CMK (cell line): ENCODE data around the gene LIPC.

Source experiments
- DNase-seq: peaks from one replicate; pipeline ENCODE4 v3.0.0-alpha.2; 2010; ENCODE audit warnings: low read depth

LIPC gene

DNA sequence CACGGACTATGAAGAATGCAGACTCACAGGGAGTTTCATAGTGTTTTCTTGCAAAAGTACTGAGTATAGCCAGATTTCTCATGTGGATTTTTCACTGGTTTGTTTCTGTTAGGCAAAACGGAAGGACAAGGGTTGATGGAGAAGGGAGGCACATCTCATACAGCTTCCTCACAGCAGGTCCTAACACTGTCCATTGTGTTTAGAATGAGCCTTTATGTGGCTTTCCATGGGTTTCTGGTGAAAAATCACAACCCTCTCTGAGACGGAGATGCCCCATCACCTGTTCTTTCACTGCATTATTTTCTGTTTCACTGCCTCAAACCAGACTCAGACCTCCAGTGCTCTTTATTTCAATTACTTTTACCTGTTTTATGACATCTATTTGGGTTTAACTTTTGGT lies 25.0 kb upstream of the LIPC start:
- DNase-seq = no peak

DNA sequence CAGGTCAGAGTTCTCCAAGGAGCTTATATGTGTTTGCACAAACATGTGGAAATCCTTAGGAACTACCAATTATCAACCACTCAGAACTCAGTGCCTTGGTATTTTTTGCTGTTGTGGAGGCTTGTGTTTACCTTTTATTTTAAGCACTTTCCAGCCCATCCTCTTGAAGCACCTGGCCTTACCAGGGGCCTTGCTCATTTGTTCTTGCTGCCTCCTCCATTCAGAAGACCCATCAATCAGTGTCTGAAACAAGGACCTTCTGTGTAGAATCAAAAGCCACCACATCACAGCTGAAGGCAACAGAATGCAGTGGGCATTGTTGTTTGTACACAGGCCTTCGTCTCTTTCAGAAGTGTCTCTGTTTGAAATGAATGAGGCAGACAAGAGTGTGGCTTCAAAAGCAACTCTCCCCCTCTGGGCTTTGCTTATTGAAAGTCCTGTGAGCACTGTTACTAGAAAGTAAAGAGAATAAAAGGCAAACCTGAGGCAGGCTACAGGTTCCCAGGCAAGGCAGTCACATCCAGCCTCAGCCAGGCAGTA lies 24.5 kb upstream of the LIPC start:
- no peak for DNase-seq

DNA sequence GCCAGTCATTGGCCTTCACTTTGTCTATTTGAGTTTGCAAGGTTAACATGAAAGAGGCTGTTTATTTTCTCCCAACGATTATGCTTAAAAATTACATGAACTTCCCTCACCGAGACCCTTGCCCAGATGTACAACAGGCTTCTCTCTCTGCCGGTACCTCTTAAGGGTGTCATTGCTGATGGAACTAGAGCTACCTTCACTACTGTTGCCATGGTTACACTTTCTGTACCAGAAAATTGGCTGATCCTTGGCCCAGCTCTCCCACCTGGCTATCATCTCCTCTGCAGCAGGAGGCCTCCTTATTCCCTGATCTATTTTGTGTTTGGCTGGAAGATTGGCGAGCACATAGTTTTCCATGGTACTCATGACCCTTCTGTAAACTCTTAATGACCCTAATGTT lies 24.0 kb upstream of the LIPC start:
- no peak for DNase-seq

DNA sequence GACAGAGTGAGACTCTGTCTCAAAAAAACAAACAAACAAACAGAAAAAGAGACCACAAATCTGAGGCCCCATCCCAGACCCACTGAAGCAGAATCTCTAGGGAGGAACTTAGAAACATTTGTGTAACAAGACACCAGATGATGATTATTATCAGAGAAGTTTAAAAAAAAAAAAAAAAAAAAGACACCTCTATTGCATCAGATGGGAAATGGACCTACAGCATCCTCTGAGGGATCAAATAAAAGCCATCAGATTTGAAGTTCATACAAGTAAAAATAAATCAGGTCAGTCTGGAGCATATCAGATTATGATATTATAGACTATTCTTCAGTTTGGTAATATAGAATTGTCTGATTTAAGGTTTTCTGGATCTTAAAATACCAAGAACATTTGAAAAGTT lies 21.9 kb upstream of the LIPC start:
- DNase-seq = no peak

DNA sequence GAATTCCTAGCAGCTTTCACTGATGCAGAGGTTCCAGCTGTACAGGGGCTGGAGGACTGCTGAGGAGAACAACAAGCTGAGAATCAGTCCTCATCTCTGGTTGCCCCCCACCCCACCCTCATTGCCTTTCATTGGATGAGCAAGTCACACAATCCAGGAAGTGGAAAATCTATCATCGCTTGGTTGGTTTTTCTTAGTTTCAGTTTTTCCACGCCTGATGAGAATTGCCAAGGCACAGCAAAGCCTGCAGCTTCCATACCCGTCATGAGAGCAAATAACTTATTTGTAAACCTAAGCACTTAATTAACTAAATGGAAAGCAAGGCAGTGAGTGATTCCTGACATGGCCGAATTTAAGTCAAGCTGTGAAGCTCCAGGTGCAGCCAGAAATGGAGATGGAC lies 21.4 kb upstream of the LIPC start:
- DNase-seq = no peak

DNA sequence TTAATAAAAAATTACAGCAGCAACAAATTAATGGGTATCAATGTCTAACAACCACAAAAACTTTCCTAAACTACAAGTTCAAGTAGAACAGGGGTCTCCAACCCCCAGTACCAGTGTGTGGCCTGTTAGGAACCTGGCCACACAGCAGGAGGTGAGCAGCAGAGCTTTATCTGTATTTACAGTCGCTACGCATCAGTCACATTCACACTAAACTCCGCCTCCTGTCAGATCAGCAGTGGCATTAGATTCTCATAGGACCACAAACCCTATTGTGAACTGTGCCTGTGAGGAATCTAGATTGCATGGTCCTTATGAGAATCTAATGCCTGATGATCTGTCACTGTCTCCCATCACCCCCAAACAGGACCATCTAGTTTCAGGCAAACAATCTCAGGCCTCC lies 18.5 kb upstream of the LIPC start:
- no peak for DNase-seq

DNA sequence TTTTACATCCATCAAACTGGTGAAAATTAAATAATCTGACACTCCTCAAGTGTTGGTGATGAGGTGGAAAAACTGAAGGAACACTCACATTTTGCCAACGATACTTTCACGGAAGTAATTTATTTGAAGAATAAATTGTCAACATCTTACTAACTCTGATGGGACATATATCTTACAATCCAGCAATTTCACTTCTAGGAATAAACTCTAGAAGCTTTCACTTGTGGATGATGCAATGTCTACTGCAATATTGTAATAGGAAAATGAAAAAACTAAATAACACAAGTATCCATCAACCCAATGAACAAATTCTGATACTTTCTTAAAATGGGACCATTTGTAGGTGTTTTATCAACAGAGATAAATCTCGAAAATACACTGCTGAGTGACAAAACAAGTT lies 16.2 kb upstream of the LIPC start:
- no peak for DNase-seq

DNA sequence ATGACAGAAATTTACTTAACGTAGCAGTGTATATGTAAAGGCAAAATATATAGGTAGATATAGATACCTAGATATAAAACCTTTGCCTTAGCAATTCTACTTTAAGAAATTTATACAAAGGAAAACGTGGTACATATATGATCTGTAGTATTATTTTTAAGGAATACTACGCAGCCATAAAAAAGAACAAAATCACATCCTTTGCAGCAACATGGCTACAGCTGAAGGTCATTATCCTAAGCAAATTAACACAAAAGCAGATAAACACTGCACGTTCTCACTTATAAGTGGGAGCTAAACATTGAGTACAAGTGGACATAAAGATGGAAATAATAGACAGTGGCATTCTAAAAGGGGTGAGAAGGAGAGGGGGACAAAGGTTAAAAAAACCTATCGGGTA lies 14.8 kb upstream of the LIPC start:
- no peak for DNase-seq

DNA sequence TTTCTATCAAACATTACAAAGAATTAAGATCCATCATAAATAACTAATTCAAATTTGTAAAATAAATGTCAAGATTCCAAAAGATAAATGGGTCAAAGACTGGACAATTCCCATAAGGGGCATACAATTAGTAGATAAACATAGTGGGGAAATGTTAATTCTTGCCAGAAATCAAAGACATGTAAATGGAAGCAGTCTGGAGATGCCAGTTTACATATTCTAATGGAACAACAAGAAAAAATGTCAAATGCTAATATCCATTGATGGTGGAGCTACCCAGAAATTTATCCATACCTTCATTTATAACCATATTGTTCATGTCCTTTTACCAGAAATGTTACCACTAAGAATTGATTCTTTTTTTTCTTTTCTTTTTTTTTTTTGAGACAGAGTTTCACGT lies 13.7 kb upstream of the LIPC start:
- no peak for DNase-seq

DNA sequence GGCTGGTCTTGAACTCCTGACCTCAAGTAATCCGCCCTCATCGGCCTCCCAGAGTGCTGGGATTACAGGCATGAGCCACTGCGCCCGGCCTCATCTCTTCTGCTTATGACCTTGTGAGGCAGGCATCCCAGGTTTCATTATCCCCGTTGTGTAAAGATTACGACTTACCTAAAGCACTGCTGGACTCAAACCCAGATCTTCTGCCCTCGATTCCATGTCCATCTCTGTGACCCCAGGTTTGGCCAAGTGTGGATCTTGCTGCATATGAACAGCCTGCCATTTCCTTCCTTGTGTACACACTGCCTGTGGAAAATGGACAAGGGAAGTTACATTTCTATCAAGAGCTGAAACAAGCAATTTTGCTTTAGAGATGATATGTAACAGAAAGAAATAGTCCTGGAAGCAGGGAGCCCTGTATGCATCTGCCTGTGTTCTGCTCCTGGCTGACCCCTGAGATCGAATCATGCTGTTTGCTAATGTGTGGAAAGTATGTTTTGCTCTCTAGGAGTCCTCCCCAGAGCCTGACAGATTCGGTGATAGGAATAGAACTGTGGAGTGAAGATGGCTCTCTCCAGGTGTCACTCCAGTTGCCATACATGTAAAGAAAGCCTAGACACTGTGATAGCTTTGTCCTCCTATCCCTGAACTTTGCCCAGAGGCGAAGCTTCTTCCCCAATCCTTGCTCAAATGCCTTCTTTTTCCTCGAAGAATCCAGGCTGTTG lies 11.8 kb upstream of the LIPC start:
- DNase-seq = no peak

DNA sequence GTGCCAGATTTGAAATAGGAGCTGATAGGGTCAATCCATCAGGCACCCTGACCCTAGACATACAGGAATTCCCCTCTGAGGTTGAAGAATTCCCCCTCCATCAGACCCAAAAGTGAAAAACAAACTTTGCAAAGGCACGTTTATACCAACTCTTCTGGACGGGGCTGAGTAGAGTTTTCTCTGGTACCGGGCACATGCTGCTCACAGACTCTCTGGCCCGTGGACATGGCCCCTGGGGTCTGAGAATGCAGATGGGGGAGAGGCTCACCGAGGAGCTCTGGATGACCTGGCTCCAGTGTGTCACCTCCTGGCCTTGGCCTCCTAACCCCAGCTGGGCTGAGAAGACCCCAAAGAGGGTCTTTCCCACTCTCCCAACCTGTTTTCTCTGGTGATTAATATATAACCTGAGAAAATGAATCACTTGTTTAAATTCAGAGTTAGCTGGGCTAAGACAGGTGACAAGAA lies 11.2 kb upstream of the LIPC start:
- DNase-seq = no peak

DNA sequence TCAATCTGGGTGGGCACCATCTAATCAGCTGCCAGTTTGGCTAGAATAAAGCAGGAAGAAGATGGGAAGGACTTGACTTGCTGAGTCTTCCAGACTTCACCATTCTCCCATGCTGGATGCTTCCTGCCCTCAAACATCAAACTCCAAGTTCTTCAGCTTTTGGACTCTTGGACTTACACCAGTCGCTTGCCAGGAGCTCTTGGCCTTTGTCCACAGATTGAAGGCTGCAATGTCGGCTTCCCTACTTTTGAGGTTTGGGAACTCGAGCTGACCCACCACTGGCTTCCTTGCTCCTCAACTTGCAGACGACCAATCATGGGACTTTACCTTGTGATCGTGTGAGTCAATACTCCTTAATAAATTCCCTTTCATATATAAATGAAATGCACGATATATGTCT lies 8.6 kb upstream of the LIPC start:
- DNase-seq = no peak

DNA sequence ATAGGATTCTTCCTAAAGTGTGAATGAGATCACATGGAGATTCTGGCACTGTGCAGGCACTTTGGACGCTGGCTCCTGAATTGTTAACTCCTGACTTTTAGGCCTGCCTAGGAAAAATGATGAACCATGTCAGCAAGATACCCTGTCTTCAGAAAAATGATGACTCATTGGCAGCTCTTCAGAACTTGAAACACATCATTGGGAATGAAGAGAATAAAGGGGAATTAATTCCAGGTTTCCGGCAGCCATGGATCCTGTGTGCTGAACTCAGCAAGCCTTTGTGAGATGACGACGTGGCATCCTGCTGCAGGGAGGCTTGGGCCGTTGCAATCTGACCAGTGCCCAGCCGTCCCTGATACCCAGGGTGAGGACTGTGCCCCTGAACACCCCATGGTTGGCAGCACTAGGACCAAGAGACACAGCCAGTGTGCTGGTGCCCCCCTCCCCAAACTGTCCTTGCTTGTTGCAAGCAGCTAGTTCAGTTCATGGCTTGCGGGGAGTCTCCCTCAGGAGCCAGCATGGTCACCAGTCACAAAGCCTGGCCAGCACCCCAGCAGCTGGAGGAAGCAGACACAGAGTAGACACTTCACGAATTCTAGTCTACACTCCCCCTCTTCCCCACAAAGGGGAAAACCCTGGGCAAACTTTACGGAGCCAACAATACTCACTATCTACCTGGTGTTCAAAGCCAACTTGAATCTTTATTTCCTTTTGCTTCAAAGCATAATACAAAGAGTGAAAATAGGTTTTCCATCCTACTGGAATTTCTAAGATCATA lies 7.8 kb upstream of the LIPC start:
- DNase-seq = no peak

DNA sequence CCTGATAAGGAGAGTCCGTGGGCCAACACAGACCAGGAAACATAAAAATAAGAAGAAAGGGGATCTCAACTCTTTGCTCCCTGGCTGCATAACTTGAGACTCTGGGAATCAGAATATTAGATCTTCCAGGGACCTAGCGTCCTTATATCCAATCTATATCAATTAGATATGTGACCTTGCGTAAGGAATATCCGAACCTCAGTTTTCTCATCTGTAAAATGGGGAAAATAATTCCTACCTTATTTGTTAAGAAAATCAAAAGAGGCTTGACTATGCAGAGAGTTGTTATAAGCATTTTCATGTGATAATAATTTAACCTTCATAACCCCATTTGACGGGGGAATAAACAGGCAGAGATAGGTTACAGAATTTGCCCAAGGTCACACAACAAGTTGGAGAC lies 7.1 kb upstream of the LIPC start:
- no peak for DNase-seq

DNA sequence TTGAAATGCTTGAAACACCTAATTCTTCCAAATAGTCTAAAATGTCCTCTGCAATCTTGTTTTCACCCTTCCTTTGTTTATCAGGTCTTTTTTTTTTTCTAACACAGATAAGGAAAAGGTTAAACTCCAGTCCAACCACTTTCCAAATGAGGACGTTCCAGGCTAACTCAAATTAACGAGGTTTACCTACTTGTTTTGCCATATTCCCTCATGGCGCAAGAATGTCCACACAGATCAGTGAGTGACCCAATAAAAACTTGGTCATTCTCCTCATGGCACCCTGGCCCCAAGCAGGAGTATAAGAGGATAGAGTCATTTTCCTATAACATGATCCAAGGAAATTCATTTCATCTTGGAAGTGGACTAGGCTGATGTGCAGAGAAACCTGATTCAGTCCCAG lies 6.6 kb upstream of the LIPC start:
- DNase-seq = no peak

DNA sequence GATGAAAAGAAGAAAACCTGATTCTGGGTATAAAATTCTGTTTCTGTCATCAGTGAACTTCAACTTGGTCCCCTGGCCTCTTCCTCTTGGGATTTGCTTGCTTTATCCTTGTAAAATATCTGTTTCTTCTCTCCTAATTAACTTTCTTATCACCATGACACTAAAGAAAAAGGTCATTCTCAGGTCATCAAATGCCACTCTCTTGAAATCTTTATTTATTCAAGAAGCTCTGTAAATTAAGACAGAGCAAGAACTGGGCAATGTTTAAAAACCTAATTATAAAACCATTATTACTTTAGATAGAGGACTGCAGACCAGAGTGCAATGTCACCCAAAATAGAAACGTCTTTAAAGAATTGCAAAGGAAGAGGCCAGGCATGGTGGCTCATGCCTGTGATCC lies 6.0 kb upstream of the LIPC start:
- DNase-seq = no peak

DNA sequence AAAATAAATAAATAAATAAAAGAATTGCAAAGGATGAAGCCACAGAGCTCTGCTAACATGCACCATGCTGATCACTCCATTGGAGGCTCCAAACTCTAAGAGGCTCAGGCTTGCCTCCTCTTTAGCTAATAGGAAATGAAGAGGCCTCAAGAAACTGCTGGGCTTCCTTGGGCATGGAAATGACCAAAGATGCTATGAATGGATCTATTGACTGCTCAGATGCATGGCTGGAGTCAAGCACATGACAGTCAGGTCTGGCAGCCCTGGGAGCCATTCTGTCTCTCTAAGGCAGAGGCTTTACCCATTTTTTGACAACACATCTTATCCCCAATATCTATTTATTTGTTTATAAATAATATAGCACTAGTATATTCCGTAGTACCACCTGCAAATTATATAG lies 5.3 kb upstream of the LIPC start:
- DNase-seq = no peak

DNA sequence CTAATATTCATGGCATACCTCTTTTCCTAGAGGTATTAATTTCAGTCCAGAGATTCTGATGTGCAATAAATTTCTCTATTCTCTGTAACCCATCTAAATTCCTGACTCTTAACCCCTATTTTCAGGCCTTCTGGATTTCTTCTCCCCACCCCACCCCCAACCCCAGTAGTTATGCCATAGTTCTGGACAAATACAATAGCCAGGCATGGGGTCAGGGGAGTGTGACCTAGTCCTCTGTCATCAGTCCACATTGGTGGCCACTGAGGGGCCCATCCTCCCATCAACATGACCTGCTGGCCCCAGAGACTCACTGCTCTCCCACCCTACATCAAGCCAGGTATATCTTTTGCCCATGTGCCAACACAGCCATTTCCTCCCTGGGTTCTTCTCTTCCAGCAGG lies 3.8 kb upstream of the LIPC start:
- DNase-seq = no peak

DNA sequence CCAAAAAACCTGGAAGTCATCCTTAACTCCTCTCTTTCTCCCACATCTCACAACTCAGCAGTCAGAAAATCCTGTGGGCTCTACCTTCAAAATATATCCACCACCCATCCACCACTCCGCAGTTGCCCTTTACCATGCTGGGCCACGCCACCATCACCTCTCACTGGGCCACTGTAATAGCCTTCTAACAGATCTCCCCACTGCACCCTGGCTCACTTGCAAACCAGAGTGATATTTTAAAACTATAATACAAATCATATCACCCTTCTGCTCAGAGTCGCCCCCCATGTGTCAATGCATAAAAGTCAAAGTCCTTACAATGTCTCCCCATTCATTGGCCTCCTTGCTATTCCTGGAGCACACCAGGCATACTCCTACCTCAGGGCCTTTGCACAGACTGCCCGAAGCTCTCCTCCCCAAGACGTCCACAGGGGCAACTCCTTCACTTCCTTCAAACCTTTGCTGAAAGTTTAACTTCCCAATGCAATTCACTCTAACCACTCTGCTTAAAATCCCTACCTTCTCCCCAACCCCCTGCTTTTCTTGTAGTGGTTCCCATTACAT lies 1.5 kb upstream of the LIPC start:
- no peak for DNase-seq

DNA sequence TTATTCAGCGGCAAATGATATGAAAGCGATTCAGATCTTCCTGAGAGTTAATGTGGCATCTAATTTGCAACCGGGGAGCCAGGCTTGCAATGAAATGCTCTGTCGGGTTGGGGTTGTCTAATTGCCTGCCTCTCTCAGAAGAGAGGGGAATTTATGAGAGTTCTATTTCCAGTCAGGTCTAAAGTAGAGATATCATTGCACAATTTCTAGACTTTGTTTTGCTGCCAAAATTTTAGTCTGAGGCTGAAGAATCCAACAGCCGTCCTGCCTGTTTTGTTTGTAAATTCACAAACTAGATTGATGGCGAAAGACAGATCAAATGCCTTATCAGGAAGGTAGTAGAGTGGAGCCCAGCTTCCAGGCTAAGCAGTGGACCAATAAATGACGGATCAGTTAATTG lies 610 bp downstream of the LIPC start:
- no peak for DNase-seq

DNA sequence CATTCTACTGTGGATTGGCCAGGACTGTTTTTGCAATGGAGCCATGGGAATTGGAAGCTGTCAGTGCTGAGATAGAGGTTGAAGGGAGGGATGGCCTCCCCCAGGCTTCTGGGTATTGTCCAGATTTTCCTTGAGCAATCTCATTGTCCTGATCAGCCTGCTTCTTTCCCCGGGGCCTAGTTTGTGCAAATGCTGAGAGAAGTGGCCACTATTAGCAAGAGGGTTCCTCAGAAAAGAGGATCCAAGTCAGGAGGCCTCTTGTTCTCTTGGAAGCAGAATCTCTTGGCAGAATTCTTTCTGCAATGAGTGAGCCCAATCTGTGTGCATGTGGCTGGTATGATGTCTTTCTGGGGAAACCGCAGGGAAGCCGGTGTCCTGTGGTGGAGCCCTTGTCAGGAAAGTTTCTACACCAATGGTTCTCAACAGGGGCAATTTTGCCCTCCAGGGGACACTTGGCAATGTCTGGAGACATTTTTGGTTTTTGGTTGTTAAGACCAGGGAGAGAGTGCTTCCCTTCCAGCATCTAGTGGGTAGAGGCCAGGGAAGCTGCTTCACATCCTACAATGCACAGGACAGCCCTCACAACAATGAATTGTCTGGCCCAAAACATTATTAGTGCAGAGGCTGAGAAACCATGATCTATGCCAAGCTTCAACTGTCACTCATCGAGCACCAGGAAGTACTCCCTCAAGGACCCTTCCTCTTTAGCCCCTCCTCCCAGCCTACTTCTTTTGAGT lies 2.0 kb downstream of the LIPC start:
- DNase-seq = no peak

DNA sequence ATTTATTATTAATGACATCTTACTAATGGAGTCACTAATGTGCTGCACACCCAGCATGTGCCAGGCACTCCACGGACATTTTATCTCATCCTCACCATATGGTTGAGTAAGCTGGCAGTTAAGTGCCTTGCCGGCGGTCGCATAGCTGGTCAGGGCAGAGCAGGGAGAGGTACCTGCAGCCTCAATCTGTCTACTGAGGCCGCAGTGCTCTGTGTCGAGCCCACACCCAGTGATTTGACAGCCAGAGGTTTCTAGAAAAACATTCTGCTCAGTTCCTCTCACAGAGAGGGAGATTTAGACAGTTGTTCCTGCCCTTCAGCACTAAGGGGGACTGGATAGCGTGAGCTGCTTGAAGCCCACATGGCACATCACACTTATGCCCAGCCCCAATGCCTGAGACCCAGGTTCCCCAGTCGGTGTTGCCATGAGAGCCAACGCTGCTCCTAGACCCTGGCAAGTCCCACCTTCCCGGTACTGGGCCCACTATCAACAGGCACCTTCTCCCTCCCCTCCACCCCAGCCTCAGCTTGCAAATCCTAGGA lies 2.6 kb downstream of the LIPC start:
- no peak for DNase-seq
